Loucy (cell line): ENCODE data around the gene TMEM38B.

Source experiments
- CTCF ChIP-seq: fragments of 200-600 bp; sonication (generic); conservative IDR thresholded peaks from 2 replicates; pipeline ENCODE4 v1.5.1; 2014; ENCODE audit warnings: mild to moderate bottlenecking, antibody characterized with exemption, low read length
- EZH2phosphoT487 ChIP-seq: fragments of 200-600 bp; IDR thresholded peaks from 2 replicates; pipeline ENCODE4 v1.6.1; 2018; ENCODE audit warnings: antibody characterized with exemption, mild to moderate bottlenecking, moderate library complexity, borderline replicate concordance

GRCh38 chr9:105716146-105716545 is 21.8 kb downstream of the TMEM38B start:
- TF ChIP-seq CTCF (no peak), EZH2phosphoT487 (no peak)
